HepG2 (cell line): ENCODE data around the gene SMIM24. TPM values are rescaled to one million over a fixed set of nuclear protein-coding genes. Genes with fewer than 3 reads are reported as not detected.
A peak's percentile ranks its signal among the peaks of the same experiment; 100 is the strongest.

ENCODE experiments used
- AHR ChIP-seq: IDR thresholded peaks from 2 replicates; pipeline ENCODE4 v1.6.1; 2018; ENCODE audit warnings: missing genetic modification reagents, missing compliant biosample characterization
- DNMT3B ChIP-seq: conservative IDR thresholded peaks from 2 replicates; pipeline ENCODE4 v1.6.1; 2016; ENCODE audit warnings: missing biosample characterization, control low read depth
- NCOR1 ChIP-seq: fragments of 200-600 bp; sonication (generic); IDR thresholded peaks from 2 replicates; pipeline ENCODE4 v1.7.0; 2017; ENCODE audit warnings: antibody characterized with exemption, low read length, borderline replicate concordance
- ZNF101 ChIP-seq: sonication (generic); formaldehyde crosslinking; IDR thresholded peaks from 2 replicates; pipeline ENCODE4 v1.4.0; 2020; ENCODE audit warnings: mild to moderate bottlenecking, low read depth, missing genetic modification reagents, borderline replicate concordance
- ZNF432 ChIP-seq: sonication (generic); formaldehyde crosslinking; IDR thresholded peaks from 2 replicates; pipeline ENCODE4 v1.5.0; 2020; ENCODE audit warnings: missing genetic modification reagents, mild to moderate bottlenecking, borderline replicate concordance
- polyA plus RNA-seq, 8 experiments: library from polyadenylated mRNA; depleted of rRNA in 3 of 8; stranded (reverse) in 7 of 8; unstranded in 1 of 8; fragments of >200 nt; fragmentation: Illumina TruSeq in 4 of 8; extraction: Trizol in 4 of 8; gene quantifications; 2 replicates each; pipeline versions ENCODE4 v1.2.1 to v1.2.3, GENCODE V29; 2011 to 2016; ENCODE audit warnings: low read depth in 4 of 8, missing spikeins in 1 of 8, mixed read lengths in 1 of 8; ENCODE audit not compliant: insufficient read depth in 1 of 8
- total RNA-seq, 5 experiments: library from RNA; depleted of rRNA; stranded (reverse); fragments of >200 nt; fragmentation: Illumina TruSeq; extraction: Trizol; gene quantifications; 2 replicates each; pipeline ENCODE4 v1.2.3, GENCODE V29; 2016; ENCODE audit warnings: low read depth in 1 of 5
- TF ChIP-seq, protein P1 (sequence below): sonication (generic); formaldehyde crosslinking; conservative IDR thresholded peaks from 2 replicates; pipeline ENCODE4 v1.4.0; 2020; ENCODE audit warnings: mild to moderate bottlenecking, missing genetic modification reagents, moderate library complexity
- TF ChIP-seq, protein P2 (sequence below): sonication (generic); formaldehyde crosslinking; IDR thresholded peaks from 2 replicates; pipeline ENCODE4 v1.5.0; 2020; ENCODE audit warnings: mild to moderate bottlenecking, missing genetic modification reagents, borderline replicate concordance
- TF ChIP-seq, protein P3 (sequence below): sonication (generic); formaldehyde crosslinking; IDR thresholded peaks from 2 replicates; pipeline ENCODE4 v1.4.0; 2020; ENCODE audit warnings: missing genetic modification reagents, borderline replicate concordance
- TF ChIP-seq, protein P4 (sequence below): sonication (generic); formaldehyde crosslinking; IDR thresholded peaks from 2 replicates; pipeline ENCODE4 v1.5.0; 2020; ENCODE audit warnings: mild to moderate bottlenecking, missing genetic modification reagents

SMIM24 gene
- total and polyA plus RNA-seq, 2 of the 13 experiments (the other 11 are each of a cell fraction or from before 2014, with no cell fraction given), result 11.2 to 70.6 TPM

DNA sequence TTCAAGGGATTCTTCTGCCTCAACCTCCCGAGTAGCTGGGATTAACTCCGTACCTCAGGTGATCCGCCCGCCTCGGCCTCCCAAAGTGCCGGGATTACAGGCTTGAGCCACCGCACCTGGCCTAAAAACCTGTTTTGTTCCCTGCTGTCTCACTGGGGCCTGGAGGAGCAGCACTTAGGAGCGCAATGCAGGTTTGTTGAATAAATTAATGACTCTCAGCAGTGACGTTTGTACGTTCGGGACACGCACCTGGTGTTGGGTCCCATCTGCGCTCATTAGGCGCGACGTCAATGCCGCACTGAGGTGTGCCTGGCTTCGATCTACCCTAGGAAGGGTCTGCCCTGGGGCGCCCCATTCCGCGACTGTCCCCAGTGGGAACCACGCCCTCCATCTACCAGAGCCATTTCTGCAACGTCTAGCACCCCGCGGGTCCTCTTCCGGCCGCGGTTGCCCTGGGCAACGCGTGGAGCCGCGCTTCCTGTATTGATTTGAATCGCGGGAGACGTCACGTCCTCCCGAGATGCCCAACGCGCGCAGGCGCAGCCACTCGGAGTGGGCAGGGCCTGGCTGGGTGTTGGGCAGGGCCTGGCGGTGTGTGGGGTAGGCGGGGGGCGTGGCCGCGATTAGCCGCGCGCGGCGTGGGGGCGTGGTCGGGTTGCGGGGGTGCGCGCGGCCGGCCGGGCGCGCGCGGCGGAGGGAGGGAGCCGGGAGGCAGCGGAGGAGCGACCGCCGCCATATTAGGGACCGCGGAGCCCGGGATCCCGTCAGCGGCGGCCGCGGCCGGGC lies 25.5 kb upstream of the SMIM24 start, which contains the start of gene FZR1 (continued):
- TF ChIP-seq ZNF432 (no peak), ZNF101 (no peak), DNMT3B (CRISPR knock-in tag) (no peak), NCOR1 (no peak), AHR (CRISPR knock-in tag) (no peak)
- TF ChIP-seq, protein P1, sequence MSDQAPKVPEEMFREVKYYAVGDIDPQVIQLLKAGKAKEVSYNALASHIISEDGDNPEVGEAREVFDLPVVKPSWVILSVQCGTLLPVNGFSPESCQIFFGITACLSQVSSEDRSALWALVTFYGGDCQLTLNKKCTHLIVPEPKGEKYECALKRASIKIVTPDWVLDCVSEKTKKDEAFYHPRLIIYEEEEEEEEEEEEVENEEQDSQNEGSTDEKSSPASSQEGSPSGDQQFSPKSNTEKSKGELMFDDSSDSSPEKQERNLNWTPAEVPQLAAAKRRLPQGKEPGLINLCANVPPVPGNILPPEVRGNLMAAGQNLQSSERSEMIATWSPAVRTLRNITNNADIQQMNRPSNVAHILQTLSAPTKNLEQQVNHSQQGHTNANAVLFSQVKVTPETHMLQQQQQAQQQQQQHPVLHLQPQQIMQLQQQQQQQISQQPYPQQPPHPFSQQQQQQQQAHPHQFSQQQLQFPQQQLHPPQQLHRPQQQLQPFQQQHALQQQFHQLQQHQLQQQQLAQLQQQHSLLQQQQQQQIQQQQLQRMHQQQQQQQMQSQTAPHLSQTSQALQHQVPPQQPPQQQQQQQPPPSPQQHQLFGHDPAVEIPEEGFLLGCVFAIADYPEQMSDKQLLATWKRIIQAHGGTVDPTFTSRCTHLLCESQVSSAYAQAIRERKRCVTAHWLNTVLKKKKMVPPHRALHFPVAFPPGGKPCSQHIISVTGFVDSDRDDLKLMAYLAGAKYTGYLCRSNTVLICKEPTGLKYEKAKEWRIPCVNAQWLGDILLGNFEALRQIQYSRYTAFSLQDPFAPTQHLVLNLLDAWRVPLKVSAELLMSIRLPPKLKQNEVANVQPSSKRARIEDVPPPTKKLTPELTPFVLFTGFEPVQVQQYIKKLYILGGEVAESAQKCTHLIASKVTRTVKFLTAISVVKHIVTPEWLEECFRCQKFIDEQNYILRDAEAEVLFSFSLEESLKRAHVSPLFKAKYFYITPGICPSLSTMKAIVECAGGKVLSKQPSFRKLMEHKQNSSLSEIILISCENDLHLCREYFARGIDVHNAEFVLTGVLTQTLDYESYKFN, result peak; percentile 68
- TF ChIP-seq, protein P2, sequence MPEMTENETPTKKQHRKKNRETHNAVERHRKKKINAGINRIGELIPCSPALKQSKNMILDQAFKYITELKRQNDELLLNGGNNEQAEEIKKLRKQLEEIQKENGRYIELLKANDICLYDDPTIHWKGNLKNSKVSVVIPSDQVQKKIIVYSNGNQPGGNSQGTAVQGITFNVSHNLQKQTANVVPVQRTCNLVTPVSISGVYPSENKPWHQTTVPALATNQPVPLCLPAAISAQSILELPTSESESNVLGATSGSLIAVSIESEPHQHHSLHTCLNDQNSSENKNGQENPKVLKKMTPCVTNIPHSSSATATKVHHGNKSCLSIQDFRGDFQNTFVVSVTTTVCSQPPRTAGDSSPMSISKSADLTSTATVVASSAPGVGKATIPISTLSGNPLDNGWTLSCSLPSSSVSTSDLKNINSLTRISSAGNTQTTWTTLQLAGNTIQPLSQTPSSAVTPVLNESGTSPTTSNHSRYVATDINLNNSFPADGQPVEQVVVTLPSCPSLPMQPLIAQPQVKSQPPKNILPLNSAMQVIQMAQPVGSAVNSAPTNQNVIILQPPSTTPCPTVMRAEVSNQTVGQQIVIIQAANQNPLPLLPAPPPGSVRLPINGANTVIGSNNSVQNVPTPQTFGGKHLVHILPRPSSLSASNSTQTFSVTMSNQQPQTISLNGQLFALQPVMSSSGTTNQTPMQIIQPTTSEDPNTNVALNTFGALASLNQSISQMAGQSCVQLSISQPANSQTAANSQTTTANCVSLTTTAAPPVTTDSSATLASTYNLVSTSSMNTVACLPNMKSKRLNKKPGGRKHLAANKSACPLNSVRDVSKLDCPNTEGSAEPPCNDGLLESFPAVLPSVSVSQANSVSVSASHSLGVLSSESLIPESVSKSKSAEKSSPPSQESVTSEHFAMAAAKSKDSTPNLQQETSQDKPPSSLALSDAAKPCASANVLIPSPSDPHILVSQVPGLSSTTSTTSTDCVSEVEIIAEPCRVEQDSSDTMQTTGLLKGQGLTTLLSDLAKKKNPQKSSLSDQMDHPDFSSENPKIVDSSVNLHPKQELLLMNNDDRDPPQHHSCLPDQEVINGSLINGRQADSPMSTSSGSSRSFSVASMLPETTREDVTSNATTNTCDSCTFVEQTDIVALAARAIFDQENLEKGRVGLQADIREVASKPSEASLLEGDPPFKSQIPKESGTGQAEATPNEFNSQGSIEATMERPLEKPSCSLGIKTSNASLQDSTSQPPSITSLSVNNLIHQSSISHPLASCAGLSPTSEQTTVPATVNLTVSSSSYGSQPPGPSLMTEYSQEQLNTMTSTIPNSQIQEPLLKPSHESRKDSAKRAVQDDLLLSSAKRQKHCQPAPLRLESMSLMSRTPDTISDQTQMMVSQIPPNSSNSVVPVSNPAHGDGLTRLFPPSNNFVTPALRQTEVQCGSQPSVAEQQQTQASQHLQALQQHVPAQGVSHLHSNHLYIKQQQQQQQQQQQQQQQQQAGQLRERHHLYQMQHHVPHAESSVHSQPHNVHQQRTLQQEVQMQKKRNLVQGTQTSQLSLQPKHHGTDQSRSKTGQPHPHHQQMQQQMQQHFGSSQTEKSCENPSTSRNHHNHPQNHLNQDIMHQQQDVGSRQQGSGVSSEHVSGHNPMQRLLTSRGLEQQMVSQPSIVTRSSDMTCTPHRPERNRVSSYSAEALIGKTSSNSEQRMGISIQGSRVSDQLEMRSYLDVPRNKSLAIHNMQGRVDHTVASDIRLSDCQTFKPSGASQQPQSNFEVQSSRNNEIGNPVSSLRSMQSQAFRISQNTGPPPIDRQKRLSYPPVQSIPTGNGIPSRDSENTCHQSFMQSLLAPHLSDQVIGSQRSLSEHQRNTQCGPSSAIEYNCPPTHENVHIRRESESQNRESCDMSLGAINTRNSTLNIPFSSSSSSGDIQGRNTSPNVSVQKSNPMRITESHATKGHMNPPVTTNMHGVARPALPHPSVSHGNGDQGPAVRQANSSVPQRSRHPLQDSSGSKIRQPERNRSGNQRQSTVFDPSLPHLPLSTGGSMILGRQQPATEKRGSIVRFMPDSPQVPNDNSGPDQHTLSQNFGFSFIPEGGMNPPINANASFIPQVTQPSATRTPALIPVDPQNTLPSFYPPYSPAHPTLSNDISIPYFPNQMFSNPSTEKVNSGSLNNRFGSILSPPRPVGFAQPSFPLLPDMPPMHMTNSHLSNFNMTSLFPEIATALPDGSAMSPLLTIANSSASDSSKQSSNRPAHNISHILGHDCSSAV, result no peak
- TF ChIP-seq, protein P3, sequence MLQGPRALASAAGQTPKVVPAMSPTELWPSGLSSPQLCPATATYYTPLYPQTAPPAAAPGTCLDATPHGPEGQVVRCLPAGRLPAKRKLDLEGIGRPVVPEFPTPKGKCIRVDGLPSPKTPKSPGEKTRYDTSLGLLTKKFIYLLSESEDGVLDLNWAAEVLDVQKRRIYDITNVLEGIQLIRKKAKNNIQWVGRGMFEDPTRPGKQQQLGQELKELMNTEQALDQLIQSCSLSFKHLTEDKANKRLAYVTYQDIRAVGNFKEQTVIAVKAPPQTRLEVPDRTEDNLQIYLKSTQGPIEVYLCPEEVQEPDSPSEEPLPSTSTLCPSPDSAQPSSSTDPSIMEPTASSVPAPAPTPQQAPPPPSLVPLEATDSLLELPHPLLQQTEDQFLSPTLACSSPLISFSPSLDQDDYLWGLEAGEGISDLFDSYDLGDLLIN (CRISPR knock-in tag), result no peak
- TF ChIP-seq, protein P4, sequence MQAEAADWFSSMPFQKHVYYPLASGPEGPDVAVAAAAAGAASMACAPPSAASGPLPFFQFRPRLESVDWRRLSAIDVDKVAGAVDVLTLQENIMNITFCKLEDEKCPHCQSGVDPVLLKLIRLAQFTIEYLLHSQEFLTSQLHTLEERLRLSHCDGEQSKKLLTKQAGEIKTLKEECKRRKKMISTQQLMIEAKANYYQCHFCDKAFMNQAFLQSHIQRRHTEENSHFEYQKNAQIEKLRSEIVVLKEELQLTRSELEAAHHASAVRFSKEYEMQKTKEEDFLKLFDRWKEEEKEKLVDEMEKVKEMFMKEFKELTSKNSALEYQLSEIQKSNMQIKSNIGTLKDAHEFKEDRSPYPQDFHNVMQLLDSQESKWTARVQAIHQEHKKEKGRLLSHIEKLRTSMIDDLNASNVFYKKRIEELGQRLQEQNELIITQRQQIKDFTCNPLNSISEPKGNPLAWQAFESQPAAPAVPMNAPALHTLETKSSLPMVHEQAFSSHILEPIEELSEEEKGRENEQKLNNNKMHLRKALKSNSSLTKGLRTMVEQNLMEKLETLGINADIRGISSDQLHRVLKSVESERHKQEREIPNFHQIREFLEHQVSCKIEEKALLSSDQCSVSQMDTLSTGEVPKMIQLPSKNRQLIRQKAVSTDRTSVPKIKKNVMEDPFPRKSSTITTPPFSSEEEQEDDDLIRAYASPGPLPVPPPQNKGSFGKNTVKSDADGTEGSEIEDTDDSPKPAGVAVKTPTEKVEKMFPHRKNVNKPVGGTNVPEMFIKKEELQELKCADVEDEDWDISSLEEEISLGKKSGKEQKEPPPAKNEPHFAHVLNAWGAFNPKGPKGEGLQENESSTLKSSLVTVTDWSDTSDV (CRISPR knock-in tag), result 0 out of 2 replicates have a peak, but pooled peaks have one; percentile 25
